IPS DF 19.7 (cell line): ENCODE results near the gene EMC10.

Experiments used
- DNase-seq: peaks from one replicate; pipeline ENCODE4 v3.0.0-alpha.2; 2013; ENCODE audit warnings: low read depth, low spot score

The EMC10 gene

DNA sequence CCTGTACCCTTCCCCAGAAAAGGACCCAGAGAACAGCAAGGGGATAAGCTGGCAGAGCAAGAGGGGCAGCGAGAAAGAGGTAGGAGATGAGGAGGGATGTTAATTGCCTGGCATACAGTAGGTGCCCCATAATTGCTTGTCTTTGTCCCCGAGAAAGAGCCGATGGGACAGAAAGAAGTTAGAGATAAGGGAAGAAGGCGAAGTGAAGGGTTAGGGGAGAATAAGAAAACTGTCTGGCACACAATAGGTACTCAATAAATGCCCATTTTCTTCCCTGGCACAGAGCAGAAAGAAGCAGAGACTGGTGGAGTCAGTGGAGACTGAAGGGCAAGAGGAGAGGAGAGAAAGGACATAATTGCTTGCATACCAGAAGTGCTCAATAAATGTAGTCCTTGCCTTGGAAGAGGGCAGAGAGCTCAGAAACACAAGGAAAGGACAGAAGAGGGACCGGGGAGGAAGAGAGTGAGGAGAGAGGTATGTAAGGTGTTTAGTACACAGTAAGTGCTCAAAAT lies 18.8 kb downstream of the EMC10 start:
- DNase-seq, result no peak

DNA sequence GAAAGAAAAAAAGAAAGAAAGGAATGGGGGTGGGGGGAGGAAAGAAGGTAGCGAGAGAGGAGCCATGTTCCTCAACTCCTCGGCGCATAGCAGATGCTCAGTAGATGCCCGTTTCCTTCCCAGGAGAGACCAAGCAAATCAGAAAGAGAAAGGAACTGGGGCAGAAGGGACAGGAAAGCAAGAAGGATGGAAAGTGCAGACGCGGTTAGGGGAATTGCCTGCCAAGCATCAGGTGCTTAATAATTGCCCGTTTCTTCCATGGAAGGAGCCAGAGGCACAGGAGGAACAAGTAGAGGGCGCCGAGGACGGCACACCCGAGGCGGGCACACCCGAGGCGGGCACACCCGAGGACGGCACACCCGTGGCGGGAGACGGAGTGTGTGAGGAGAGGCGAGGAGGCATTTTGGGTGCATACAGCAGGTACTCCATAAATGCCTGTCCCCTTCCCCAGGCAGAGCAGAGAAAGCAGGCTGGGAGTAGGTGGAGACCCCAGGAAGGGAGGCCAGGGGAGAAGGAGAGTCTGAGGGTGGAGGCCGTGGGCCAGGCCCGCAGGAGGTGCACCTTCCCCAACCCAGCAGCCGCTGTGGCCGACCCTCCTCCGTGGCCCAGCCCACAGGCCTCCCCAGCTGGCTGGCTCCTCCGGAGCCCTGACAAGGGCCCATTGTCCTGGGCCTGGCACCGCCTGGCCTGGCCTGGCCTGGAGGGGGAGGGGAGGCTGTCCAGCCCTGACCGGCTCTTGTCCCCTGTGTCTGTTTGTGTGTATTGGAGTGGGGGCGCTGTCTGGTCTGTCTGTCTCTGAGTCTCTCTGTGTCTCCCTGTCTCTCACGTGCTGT lies 20.1 kb downstream of the EMC10 start:
- no peak for DNase-seq

DNA sequence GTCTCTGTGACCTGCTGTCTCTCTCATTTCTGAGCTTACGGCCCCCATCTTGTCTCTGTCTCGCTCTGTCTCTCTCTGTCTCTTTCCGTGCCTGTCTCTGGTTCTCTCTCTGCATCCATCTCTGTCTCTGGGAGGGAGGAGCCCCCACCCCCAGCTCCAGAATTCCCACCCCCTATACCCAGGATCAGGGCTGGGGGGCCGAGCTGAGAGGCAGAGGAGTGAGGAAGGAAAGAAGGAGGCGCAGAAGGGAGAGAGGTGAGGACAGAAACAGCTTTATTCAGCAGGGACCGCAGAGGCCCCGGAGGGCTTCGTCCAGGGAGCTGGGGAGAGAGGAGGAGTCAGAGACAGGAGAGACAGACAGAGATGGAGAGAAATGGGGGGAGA lies 20.7 kb downstream of the EMC10 start:
- DNase-seq, result no peak

DNA sequence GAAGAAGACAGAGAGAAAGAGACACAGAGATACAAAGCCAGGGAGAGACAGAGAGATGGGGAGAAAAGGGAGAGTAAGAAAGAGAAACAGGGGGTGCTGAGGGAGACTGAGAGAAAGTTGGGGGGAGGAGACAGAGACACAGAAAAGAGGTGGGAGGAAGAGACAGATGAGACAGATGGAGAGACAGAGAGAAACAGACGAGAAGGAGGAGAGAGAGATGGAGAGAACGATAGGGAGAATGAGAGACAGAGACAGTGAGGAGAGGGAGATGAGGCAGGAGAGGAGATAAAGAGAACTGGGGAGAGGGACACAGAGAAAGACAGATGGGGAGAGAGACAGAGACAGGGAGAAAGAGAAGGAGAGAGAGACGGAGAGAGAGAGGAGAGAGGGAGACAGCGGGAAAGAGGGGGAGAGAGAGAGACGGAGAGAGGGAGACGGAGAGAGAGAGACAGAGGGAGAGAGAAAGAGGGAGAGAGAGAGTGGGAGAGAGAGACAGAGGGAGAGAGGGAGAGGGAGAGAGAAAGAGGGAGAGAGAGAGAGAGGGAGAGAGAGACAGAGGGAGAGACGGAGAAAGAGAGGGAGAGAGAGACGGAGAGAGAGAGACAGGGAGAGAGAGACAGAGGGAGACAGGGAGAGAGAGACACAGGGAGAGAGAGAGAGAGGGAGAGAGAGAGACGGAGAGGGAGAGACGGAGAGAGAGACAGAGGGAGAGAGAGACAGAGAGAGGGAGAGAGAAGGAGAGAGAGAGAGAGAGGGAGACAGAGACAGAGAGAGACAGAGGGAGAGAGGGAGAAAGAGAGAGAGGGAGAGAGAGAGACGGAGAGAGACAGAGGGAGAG lies 22.1 kb downstream of the EMC10 start:
- no peak for DNase-seq

DNA sequence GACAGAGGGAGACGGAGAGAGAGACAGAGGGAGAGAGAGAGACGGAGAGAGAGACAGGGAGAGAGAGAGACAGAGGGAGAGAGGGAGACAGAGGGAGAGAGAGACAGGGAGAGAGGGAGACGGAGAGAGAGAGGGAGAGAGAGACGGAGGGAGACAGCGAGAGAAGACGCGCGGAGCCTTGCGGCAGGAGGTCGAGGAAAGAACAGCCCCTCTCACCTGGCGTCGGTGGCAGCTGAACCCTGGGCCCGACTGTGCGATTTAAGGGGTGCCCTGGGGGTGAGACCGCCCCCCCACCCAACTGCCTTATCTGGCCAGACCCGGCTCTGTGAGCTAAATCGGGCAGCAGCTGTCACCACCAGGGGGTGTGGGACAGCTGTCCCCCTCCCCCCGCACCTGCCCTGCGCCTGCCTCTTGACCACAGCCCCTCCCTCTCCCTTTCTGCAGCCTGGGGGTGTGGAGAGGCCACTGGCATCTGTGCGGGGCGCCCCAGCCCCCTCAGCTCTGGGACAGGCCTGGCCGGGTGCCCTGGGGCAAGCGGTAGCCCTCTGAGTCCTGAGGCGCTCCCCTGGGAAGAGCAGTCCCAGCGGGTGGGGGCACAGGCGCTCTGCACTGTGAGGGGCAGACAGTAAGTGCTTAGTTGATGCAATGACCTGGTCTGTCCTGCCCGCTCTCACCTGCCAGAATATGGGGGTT lies 23.9 kb downstream of the EMC10 start:
- DNase-seq, result no peak

DNA sequence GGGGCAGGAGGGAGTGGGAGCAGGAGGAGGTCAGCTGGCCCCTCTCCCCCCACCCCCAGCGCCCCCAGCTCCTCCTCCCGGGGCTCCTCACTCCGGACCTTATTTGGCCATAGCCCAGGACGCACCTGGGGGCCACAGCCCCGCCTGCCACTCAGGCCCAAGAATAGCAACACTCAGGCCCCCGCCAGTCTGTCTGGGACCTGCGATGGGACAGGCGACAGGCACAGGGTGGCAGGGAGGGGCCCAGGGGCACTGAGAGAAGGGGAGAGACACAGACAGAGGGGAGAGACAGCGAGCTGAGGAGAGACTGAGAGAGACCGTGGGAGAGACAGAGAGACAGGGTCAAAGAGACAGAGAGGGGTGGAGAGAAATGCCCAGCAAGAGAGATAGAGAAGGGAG lies 24.4 kb downstream of the EMC10 start:
- DNase-seq, result no peak

DNA sequence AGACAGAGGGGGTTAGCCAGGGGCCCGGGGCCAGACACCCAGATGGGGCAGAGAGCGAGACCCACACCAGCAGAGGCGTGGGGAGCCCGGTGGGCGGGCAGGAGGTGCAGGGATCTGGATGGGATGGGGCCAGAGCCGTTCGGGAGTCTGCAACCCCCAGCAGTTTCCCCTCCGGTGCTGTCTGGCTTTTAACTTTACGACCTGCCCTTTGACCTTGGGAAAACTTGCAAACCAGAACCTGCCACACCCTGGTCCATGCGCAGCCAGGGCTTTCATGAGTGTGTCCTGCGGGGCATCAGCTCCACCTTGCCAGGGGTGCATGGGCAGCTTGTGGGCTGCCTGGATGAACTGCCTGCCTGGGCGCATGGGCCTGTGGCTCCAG lies 24.9 kb downstream of the EMC10 start:
- DNase-seq, result no peak

DNA sequence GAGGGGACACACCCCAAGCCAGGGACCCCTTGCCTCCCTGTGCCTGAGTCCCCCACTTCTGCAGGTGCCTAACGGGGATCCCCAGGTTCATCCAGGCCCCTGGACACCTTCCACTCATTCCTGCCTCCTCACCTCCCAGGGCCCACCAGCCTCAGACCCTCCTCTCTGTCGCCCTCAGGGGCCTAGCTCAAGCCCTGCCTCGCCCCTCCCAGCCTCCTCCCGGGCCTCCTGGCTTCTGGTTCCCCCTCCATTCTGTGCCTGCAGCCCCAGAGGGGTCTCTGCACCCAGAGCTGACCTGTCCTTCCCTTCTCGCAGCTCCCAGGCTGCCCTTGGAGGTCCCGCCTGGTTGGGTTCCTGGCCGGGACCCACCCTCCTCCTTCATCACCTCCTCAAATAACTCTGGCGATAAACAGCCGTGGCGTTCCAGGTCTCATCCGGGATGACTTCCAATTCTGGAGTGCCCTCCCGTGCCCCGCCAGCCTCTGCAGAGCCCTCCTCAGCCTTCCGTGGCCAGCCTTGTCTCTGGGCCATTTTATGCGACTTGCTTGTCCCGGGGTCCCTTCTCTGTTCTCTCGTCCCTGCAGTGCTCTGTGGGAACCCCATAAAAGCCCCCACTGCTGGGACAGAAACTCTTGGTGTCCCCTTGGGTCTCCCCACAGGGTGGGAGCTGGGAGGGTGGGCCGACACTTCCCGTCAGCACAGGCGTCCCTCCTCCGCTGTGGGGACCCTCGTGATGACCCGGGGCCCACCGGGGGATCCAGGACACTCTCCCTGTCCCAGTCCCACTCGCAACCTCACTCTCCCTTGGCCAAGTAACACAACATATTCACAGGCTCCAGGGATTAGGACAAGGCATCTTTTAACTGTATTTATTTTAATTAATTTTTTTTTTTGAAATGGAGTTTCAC lies 25.5 kb downstream of the EMC10 start:
- DNase-seq, result no peak

DNA sequence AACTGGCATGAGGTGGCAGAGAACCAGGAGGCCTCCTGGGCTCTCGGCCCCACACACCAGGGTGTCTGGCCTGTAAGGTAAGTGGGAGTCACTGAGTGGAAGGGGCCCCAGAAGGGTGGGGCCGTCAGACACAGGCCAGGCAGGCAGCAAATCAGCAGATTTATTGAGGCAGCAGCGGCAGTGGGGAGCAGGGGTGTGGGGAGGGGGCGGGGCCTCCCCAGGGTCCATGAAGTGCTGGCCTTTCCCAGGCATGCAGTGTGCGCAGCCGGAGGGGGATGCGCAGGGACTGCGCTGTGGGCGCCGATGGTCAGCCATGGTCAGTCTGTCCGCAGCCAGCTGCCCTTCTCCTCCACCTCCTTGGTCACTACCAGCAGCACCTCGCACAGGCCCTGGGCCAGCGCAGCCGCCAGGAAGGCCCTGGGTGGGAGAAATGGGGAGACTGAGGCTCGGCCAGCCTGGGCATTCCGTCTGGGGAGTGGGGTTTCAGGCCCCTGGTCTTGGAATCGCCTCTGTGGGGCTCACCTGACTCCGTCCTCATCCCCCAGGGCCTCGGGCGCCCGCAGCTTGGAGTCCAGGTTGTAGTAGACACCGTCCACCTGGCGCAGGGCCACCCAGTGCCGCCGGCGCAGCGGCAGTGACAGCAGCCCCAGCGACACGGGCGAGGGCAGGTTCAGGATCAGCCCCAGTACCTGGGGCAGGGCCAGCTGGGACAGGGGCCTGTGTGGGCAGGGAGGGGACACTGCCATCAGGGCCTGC lies 29.7 kb downstream of the EMC10 start:
- DNase-seq, result no peak

DNA sequence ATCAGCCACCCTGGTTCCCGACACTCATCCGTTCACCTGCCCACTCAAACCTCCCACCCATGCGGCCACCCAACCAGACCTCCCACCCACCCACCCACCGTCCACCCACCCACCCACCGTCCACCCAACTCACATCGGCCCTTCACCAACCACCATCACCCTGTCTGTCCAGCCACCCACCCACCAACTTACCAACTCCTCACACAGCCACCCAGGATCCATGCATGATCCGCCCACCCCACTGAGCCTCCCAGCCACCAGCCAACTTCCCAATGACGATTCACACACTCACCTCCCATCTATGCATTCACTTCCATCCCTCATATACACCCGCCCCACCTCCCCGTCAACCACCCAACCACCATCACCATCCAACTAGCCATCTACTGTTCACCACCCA lies 30.4 kb downstream of the EMC10 start:
- no peak for DNase-seq

DNA sequence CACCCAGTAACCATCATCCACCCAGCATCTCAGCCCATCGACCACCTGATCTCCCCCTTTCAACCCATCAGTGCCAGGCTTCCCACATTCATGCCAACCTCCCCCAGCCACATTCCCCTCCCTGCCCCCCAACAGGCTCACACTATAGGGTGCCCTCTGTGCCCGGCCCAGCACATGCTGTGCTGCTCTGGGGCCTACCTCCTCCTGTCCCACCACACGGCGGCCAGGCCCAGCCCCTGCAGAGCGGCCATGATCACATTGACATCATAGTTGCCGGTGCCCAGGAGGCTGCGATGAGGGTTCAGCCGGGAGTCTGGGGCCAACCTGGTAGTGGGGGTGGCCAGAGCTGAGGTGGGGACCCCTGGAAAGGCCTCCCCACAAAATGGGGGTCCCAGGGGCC lies 31.1 kb downstream of the EMC10 start:
- DNase-seq, result no peak

DNA sequence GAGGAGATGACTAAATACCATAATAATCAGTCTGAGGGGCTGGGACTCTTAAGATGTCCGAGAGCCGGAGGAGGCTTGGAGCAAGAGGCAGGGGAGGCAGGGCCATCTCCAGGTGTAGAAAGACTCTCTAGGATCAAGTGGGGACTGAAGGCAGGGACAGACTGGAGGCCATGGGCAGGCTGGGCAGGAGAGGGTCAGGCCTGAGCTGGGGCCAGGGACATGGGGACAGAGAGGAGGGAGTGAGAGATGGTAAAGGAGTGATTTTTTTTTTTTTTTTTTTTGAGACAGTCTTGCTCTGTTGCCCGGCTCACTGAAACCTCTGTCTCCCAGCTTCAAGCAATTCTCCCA lies 32.5 kb downstream of the EMC10 start:
- DNase-seq, result no peak

DNA sequence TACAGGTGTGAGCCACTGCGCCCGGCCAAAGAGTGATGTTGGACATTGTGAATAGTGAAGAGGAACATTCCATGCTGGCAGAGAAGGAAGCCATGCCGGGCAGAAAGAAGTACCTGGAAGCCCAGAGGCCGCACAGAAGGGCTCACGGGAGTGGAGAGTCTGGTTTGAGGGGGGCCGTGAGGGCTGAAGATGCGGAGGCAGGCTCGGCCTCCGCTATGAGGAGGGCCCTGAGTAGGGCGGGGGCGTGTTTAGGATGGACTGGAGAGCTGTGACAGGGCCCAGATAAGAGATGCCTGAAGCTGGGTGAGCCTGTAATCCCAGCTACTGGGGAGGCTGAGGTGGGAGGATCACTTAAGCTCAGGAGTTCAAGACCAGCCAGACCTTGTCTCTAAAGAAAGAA lies 33.1 kb downstream of the EMC10 start:
- no peak for DNase-seq

DNA sequence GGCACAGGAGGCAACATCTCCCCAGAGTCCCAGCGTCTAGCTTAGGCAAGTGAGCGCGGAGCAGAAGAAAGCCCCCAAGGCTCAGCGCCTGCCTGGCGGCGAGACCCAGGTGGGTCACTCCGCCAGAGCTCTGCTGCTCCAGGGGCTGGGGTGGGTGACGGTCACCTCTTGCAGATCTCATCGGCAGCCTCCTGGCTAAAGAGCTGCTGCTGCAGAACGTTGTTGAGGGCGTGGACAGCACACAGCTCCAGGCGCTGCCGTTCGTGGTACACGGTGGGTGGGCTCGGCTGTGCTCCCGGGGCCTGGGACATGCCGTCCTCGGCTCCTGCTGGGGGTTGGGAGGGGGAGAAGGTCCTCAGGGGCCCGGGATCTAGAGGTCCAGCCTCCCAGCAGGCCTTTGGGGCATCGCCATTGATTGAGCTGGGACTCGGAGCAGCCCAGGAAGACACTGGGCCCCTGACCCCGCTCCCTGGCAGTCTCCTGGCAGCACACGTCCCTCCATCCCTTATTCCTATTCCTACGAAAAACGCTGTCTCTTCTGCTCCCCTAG lies 33.9 kb downstream of the EMC10 start:
- DNase-seq, result no peak

DNA sequence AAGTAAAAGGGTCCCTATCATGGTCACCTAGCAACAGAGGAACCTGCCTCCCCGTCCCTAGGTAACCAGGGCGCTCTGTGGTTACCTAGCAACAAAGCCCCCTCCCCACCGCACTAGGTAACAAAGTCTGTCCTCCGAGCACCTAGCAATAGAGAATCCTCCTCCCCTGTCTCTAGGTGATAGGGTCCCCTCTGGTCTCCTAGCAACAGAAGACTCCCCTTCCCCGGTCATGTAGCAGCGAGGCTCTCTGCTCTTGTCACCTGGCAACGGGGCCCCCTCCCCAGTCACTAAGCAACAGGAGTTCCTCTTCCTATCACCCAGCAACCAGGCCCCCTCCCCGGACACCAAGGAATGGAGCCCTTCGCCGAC lies 34.4 kb downstream of the EMC10 start:
- DNase-seq, result peak; percentile 65

DNA sequence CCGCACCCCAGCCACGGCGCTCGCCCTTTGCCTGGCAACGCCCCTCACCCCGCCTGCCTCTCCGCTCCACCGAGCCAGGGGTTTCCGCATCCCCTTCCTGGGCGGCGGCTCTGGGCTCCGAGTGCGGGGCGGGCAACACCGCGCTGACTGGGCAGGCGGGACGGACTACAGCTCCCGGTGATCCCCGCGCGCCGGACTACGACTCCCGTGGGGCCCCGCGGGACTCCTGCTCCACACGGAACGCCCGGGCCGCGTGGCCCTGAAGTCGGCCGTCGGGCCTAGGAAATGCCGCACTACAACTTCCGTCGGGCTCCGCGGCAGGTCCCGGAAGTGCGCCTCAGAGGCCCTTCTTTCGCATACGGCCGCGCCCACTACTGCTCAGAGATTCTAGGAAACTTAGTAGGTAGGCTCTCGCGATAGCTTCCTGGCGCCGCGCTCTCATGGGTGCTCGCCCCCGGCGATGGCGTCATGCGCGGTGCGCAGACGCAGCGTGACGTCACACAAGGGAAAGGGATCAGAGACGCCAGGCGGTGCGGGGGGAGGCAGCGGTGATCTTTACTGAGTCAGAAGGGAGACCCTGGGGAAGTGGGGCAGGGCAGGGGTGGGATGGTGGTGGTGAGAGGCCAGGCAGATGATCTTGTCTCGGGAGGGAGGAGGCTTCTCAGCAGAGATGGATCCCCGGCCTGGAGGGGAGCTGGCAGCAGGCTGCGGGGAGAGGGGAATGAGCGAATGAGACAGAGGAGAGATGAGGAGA lies 34.9 kb downstream of the EMC10 start, which contains the start of gene JOSD2:
TSS of gene JOSD2 (minus strand) at position 123 of the 754 bp plus-strand sequence. CDS start 760 bp downstream, outside the sequence.
- DNase-seq, result peak; percentile 98

DNA sequence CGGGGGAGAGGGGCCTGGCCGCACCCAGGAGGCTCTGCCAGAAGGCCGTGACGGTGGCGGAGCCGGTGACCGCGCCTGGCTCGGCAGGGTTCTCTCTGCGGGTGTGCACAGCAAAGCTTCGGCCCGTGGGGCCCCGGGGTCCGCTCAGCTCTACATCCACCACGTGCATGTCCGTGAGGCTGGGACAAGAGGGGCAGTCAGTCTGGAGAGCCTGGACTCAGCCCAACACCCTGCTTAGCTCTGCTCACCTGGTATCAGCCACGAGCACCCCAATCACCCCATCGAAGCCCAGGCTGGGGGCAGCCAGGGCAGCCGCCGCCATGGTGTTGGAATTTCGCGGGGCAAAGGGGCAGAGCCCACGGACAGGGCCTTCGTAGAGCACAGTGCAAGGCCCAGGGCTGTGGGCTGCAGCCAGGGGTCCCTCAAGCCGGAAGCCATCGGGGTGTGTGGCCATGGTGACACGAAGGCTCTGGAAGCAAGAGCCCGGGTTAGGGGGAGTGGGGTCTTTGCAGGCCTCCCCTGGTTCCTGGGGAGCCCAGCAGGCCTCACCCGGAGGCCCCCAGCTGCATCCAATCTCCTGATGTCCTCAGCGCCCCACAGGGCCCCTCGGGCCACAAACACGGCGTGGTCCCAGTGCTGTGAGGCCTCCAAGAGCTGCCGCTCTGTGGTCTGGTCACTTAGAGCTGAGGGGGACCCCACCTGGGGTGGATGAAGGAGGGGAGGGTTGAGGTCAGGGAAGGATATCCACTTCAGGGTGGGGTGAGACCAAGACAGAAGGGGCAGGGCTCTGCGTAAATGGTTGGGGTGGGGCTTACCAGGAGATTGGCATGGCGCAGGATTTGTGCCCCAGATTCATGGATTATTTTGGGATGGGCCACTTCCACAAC lies 36.0 kb downstream of the EMC10 start:
- no peak for DNase-seq

DNA sequence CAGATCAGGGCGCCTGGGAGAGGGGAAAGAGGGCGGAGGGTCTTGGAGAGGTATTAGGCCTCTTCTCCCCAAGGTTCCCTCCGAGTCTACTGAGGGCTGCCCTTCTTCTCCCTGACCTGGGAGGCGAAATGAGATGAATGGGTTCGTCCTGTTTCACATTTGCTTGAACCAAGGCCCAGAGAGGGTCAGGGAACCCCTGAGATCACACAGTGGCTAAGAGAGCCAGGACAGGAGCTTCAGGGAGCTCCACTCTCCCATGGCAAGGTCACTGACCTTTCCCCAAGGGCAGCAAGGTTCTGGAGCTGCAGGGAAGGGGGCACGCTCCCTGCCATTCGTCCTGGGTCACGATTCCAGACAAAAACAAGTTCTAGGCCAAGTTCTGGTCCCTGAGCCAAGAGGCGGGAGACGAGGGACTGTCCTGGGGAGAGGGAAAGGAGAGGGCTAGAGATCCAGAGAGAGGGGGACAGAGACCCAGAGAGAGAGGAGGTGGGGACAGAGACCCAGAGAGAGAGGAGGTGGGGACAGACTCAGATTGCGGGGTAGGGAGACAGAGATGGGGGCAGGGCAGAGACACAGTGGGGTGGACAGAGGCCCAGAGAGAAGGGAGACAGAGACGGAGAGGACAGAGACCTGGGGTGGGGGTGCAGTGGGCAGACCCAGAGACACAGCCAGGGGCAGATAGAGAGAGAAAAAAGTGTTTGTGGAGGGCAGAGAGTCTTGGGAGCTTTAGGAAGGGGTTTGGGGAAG lies 36.9 kb downstream of the EMC10 start:
- no peak for DNase-seq
